SH-SY5Y (cell line): ENCODE results near the gene ATF5.

Experiments used
- GATA2 ChIP-seq: IDR thresholded peaks from 2 replicates; pipeline ENCODE4 v1.6.1; 2011; ENCODE audit warnings: mild to moderate bottlenecking, low read depth, low read length
- GATA3 ChIP-seq: IDR thresholded peaks from 2 replicates; pipeline ENCODE4 v1.6.1; 2011; ENCODE audit warnings: low read depth, mild to moderate bottlenecking, low read length, moderate library complexity

- TF ChIP-seq GATA3 (no peak), GATA2 (no peak)
Measured at GRCh38 chr19:49894879-49895565, 34.0 kb upstream of the ATF5 start.
